GM23338 (cell line): ENCODE results near the gene UBXN2A.

Experiments used
- CREB1 ChIP-seq: fragments of 250-450 bp; sonication (Bioruptor Pico); IDR thresholded peaks from 2 replicates; pipeline ENCODE4 v1.5.0; 2020; ENCODE audit warnings: low read depth, mild to moderate bottlenecking, moderate library complexity
- EZH2 ChIP-seq: fragments of 200-600 bp; sonication (generic); IDR thresholded peaks from one replicate; pipeline ENCODE4 v1.8.0; 2017; ENCODE audit warnings: antibody characterized with exemption, mild to moderate bottlenecking, low read depth; ENCODE audit not compliant: unreplicated experiment
- EZH2phosphoT487 ChIP-seq: fragments of 200-600 bp; sonication (generic); IDR thresholded peaks from one replicate; pipeline ENCODE4 v1.8.1; 2018; ENCODE audit warnings: antibody characterized with exemption; ENCODE audit not compliant: unreplicated experiment
- JUNB ChIP-seq: IDR thresholded peaks from one replicate; pipeline ENCODE4 v1.6.1; 2016; ENCODE audit warnings: antibody characterized with exemption; ENCODE audit not compliant: unreplicated experiment
- POLR2AphosphoS5 ChIP-seq: IDR thresholded peaks from 2 replicates; pipeline ENCODE4 v1.6.1; 2016; ENCODE audit warnings: antibody characterized with exemption, low read depth
- ZNF331 ChIP-seq: fragments of 250-450 bp; sonication (Bioruptor Pico); IDR thresholded peaks from 2 replicates; pipeline ENCODE4 v1.5.0; 2020; ENCODE audit warnings: low read depth, mild to moderate bottlenecking, moderate library complexity
- TF ChIP-seq, protein P1 (sequence below), 2 experiments: fragments of 200-600 bp in 1 of 2; sonication (generic) in 1 of 2; conservative IDR thresholded peaks; 2 replicates each; pipeline versions ENCODE4 v1.5.1 to v1.6.1; 2016 to 2017; ENCODE audit warnings: antibody characterized with exemption in 2 of 2, low read depth in 2 of 2, mild to moderate bottlenecking in 2 of 2, moderate library complexity in 1 of 2
- TF ChIP-seq, protein P2 (sequence below): IDR thresholded peaks from one replicate; pipeline ENCODE4 v1.6.1; 2018; ENCODE audit warnings: antibody characterized with exemption; ENCODE audit not compliant: unreplicated experiment
- TF ChIP-seq, protein P3 (sequence below): IDR thresholded peaks from 2 replicates; pipeline ENCODE4 v1.6.1; 2016; ENCODE audit warnings: antibody characterized with exemption
- TF ChIP-seq, protein P4 (sequence below): fragments of 250-450 bp; sonication (Bioruptor Pico); IDR thresholded peaks from 2 replicates; pipeline ENCODE4 v1.5.0; 2020; ENCODE audit warnings: mild to moderate bottlenecking, moderate library complexity

DNA sequence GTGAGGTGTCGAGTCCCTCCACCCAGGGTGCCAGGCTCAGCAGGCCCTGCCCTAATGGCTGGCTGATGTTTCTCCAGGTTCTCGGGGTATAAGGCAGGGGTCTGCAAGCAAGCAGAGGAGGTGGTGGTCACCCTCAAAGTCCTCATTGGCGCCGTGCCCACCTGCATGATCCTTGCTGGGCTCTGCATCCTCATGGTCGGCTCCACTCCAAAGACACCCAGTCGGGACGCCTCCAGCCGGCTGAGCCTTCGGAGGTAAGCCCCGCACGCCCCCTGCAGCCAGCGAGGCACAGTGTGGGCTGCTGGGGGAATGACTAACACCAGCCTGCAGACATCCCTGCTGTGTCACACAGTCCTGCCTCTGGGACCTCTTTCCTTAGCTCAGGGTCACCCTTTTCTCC lies 83.8 kb downstream of the UBXN2A start:
- TF ChIP-seq, protein P1, sequence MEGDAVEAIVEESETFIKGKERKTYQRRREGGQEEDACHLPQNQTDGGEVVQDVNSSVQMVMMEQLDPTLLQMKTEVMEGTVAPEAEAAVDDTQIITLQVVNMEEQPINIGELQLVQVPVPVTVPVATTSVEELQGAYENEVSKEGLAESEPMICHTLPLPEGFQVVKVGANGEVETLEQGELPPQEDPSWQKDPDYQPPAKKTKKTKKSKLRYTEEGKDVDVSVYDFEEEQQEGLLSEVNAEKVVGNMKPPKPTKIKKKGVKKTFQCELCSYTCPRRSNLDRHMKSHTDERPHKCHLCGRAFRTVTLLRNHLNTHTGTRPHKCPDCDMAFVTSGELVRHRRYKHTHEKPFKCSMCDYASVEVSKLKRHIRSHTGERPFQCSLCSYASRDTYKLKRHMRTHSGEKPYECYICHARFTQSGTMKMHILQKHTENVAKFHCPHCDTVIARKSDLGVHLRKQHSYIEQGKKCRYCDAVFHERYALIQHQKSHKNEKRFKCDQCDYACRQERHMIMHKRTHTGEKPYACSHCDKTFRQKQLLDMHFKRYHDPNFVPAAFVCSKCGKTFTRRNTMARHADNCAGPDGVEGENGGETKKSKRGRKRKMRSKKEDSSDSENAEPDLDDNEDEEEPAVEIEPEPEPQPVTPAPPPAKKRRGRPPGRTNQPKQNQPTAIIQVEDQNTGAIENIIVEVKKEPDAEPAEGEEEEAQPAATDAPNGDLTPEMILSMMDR (conservative IDR thresholded peaks at IDR 0.05; ENCODE audit: low read depth in 2 of 2), result peak; percentile 22 to 53; a peak in 3 of 4 replicates
- TF ChIP-seq, protein P2, sequence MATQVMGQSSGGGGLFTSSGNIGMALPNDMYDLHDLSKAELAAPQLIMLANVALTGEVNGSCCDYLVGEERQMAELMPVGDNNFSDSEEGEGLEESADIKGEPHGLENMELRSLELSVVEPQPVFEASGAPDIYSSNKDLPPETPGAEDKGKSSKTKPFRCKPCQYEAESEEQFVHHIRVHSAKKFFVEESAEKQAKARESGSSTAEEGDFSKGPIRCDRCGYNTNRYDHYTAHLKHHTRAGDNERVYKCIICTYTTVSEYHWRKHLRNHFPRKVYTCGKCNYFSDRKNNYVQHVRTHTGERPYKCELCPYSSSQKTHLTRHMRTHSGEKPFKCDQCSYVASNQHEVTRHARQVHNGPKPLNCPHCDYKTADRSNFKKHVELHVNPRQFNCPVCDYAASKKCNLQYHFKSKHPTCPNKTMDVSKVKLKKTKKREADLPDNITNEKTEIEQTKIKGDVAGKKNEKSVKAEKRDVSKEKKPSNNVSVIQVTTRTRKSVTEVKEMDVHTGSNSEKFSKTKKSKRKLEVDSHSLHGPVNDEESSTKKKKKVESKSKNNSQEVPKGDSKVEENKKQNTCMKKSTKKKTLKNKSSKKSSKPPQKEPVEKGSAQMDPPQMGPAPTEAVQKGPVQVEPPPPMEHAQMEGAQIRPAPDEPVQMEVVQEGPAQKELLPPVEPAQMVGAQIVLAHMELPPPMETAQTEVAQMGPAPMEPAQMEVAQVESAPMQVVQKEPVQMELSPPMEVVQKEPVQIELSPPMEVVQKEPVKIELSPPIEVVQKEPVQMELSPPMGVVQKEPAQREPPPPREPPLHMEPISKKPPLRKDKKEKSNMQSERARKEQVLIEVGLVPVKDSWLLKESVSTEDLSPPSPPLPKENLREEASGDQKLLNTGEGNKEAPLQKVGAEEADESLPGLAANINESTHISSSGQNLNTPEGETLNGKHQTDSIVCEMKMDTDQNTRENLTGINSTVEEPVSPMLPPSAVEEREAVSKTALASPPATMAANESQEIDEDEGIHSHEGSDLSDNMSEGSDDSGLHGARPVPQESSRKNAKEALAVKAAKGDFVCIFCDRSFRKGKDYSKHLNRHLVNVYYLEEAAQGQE, result no peak
- TF ChIP-seq, protein P3, sequence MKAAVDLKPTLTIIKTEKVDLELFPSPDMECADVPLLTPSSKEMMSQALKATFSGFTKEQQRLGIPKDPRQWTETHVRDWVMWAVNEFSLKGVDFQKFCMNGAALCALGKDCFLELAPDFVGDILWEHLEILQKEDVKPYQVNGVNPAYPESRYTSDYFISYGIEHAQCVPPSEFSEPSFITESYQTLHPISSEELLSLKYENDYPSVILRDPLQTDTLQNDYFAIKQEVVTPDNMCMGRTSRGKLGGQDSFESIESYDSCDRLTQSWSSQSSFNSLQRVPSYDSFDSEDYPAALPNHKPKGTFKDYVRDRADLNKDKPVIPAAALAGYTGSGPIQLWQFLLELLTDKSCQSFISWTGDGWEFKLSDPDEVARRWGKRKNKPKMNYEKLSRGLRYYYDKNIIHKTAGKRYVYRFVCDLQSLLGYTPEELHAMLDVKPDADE, result no peak
- TF ChIP-seq POLR2AphosphoS5 (no peak), EZH2phosphoT487 (no peak), CREB1 (CRISPR knock-in tag) (no peak), EZH2 (no peak), ZNF331 (CRISPR knock-in tag) (no peak), JUNB (no peak)
- TF ChIP-seq, protein P4, sequence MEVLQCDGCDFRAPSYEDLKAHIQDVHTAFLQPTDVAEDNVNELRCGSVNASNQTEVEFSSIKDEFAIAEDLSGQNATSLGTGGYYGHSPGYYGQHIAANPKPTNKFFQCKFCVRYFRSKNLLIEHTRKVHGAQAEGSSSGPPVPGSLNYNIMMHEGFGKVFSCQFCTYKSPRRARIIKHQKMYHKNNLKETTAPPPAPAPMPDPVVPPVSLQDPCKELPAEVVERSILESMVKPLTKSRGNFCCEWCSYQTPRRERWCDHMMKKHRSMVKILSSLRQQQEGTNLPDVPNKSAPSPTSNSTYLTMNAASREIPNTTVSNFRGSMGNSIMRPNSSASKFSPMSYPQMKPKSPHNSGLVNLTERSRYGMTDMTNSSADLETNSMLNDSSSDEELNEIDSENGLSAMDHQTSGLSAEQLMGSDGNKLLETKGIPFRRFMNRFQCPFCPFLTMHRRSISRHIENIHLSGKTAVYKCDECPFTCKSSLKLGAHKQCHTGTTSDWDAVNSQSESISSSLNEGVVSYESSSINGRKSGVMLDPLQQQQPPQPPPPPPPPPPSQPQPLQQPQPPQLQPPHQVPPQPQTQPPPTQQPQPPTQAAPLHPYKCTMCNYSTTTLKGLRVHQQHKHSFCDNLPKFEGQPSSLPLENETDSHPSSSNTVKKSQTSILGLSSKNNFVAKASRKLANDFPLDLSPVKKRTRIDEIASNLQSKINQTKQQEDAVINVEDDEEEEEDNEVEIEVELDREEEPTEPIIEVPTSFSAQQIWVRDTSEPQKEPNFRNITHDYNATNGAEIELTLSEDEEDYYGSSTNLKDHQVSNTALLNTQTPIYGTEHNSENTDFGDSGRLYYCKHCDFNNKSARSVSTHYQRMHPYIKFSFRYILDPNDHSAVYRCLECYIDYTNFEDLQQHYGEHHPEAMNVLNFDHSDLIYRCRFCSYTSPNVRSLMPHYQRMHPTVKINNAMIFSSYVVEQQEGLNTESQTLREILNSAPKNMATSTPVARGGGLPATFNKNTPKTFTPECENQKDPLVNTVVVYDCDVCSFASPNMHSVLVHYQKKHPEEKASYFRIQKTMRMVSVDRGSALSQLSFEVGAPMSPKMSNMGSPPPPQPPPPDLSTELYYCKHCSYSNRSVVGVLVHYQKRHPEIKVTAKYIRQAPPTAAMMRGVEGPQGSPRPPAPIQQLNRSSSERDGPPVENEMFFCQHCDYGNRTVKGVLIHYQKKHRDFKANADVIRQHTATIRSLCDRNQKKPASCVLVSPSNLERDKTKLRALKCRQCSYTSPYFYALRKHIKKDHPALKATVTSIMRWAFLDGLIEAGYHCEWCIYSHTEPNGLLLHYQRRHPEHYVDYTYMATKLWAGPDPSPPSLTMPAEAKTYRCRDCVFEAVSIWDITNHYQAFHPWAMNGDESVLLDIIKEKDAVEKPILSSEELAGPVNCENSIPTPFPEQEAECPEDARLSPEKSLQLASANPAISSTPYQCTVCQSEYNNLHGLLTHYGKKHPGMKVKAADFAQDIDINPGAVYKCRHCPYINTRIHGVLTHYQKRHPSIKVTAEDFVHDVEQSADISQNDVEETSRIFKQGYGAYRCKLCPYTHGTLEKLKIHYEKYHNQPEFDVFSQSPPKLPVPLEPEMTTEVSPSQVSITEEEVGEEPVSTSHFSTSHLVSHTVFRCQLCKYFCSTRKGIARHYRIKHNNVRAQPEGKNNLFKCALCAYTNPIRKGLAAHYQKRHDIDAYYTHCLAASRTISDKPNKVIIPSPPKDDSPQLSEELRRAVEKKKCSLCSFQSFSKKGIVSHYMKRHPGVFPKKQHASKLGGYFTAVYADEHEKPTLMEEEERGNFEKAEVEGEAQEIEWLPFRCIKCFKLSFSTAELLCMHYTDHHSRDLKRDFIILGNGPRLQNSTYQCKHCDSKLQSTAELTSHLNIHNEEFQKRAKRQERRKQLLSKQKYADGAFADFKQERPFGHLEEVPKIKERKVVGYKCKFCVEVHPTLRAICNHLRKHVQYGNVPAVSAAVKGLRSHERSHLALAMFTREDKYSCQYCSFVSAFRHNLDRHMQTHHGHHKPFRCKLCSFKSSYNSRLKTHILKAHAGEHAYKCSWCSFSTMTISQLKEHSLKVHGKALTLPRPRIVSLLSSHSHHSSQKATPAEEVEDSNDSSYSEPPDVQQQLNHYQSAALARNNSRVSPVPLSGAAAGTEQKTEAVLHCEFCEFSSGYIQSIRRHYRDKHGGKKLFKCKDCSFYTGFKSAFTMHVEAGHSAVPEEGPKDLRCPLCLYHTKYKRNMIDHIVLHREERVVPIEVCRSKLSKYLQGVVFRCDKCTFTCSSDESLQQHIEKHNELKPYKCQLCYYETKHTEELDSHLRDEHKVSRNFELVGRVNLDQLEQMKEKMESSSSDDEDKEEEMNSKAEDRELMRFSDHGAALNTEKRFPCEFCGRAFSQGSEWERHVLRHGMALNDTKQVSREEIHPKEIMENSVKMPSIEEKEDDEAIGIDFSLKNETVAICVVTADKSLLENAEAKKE (CRISPR knock-in tag), result no peak
